ENCODE data around the gene MS4A10.

- TF ChIP-seq EZH2 (IDR thresholded peaks at IDR 0.05) (no peak), POLR2AphosphoS5 (IDR thresholded peaks at IDR 0.05; ENCODE audit: low read depth, low read length) (no peak), CBX3 (IDR thresholded peaks at IDR 0.05; ENCODE audit: low read depth) (no peak), SIN3A (IDR thresholded peaks at IDR 0.05; ENCODE audit: low read depth) (no peak), RAD21 (IDR thresholded peaks at IDR 0.05; ENCODE audit: low read depth) (no peak), POLR2A (IDR thresholded peaks at IDR 0.05; ENCODE audit: borderline replicate concordance, extremely low read depth, insufficient read depth, insufficient read length) (no peak), ELF1 (IDR thresholded peaks at IDR 0.05; ENCODE audit: borderline replicate concordance, low read depth) (no peak), ZBTB33 (IDR thresholded peaks at IDR 0.05; ENCODE audit: extremely low read depth, insufficient replicate concordance, low read length) (no peak), SRF (IDR thresholded peaks at IDR 0.05; ENCODE audit: low read depth) (no peak), SP1 (IDR thresholded peaks at IDR 0.05; ENCODE audit: low read depth) (no peak), FOSL1 (IDR thresholded peaks at IDR 0.05; ENCODE audit: low read depth) (no peak), ZNF274 (IDR thresholded peaks at IDR 0.05; ENCODE audit: low read depth, low read length) (no peak)
- TF ChIP-seq, protein P1, sequence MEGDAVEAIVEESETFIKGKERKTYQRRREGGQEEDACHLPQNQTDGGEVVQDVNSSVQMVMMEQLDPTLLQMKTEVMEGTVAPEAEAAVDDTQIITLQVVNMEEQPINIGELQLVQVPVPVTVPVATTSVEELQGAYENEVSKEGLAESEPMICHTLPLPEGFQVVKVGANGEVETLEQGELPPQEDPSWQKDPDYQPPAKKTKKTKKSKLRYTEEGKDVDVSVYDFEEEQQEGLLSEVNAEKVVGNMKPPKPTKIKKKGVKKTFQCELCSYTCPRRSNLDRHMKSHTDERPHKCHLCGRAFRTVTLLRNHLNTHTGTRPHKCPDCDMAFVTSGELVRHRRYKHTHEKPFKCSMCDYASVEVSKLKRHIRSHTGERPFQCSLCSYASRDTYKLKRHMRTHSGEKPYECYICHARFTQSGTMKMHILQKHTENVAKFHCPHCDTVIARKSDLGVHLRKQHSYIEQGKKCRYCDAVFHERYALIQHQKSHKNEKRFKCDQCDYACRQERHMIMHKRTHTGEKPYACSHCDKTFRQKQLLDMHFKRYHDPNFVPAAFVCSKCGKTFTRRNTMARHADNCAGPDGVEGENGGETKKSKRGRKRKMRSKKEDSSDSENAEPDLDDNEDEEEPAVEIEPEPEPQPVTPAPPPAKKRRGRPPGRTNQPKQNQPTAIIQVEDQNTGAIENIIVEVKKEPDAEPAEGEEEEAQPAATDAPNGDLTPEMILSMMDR (IDR thresholded peaks at IDR 0.05 in 2 of 3, conservative IDR thresholded peaks at IDR 0.05 in 1 of 3; ENCODE audit: borderline replicate concordance in 1 of 3, insufficient read depth in 1 of 3, low read depth in 2 of 3, low read length in 2 of 3): no peak
- TF ChIP-seq, protein P2, sequence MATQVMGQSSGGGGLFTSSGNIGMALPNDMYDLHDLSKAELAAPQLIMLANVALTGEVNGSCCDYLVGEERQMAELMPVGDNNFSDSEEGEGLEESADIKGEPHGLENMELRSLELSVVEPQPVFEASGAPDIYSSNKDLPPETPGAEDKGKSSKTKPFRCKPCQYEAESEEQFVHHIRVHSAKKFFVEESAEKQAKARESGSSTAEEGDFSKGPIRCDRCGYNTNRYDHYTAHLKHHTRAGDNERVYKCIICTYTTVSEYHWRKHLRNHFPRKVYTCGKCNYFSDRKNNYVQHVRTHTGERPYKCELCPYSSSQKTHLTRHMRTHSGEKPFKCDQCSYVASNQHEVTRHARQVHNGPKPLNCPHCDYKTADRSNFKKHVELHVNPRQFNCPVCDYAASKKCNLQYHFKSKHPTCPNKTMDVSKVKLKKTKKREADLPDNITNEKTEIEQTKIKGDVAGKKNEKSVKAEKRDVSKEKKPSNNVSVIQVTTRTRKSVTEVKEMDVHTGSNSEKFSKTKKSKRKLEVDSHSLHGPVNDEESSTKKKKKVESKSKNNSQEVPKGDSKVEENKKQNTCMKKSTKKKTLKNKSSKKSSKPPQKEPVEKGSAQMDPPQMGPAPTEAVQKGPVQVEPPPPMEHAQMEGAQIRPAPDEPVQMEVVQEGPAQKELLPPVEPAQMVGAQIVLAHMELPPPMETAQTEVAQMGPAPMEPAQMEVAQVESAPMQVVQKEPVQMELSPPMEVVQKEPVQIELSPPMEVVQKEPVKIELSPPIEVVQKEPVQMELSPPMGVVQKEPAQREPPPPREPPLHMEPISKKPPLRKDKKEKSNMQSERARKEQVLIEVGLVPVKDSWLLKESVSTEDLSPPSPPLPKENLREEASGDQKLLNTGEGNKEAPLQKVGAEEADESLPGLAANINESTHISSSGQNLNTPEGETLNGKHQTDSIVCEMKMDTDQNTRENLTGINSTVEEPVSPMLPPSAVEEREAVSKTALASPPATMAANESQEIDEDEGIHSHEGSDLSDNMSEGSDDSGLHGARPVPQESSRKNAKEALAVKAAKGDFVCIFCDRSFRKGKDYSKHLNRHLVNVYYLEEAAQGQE (IDR thresholded peaks at IDR 0.05; ENCODE audit: low read depth): no peak
These were observed 64.7 kb downstream of the MS4A10 start for GRCh38 chr11:60849641-60850520.

All from HCT116 (cell line).